ENCODE measurements around the gene MSX1.

Gene MSX1

GRCh38 chr4:4858527-4859324 is 739 bp upstream of the MSX1 start:
- DNase-seq: no peak

GRCh38 chr4:4859799-4860599 is 534 bp downstream of the MSX1 start:
- no peak for DNase-seq

- DNase-seq: no peak
Measured at GRCh38 chr4:4860600-4861389, 1.3 kb downstream of the MSX1 start.

- DNase-seq: no peak
Measured at GRCh38 chr4:4861390-4862018, 2.0 kb downstream of the MSX1 start.

GRCh38 chr4:4862071-4862551 is 2.6 kb downstream of the MSX1 start:
- DNase-seq: no peak

GRCh38 chr4:4862665-4863482 is 3.4 kb downstream of the MSX1 start:
- DNase-seq: no peak

GRCh38 chr4:4864443-4864939 is 5.0 kb downstream of the MSX1 start:
- DNase-seq: no peak

- DNase-seq: no peak
Measured at GRCh38 chr4:4864940-4865704, 5.7 kb downstream of the MSX1 start.

- no peak for DNase-seq
Measured at GRCh38 chr4:4865705-4866123, 6.2 kb downstream of the MSX1 start.

GRCh38 chr4:4866124-4866865 is 6.8 kb downstream of the MSX1 start:
- no peak for DNase-seq

GRCh38 chr4:4866866-4867374 is 7.5 kb downstream of the MSX1 start:
- DNase-seq: no peak

- DNase-seq: no peak
Measured at GRCh38 chr4:4867375-4868039, 8.0 kb downstream of the MSX1 start.

GRCh38 chr4:4868040-4868757 is 8.7 kb downstream of the MSX1 start:
- DNase-seq: no peak

GRCh38 chr4:4868758-4869723 is 9.6 kb downstream of the MSX1 start:
- DNase-seq: no peak

GRCh38 chr4:4869731-4870571 is 10.5 kb downstream of the MSX1 start:
- no peak for DNase-seq

GRCh38 chr4:4870576-4871241 is 11.2 kb downstream of the MSX1 start:
- DNase-seq: no peak

All from DMS79 (cell line).